ENCODE results near the gene TRABD2B. TPM values are rescaled to one million over a fixed set of nuclear protein-coding genes. Genes with fewer than 3 reads are reported as not detected.

Gene TRABD2B
- total RNA-seq, 1 donor from 2014 or later: under 0.01 TPM

DNA sequence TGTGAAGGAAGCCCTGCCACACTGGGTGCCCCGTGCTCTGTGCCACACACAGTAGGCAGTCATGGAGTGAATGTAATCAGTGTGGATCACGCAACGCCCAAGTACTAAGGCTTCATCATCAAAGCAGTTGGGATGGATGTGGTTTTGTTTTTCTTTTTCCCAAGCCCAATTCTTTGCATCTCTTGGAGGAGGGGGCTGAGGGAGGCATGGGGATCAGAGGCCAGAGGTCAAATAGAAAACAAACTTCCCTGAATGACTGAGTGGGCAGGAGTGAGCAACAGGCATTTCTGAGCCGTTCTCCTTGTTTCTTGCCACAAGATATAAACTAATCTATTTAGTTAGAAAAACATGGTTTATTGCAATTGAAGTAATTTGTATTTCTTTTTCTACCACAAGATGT is 85.3 kb downstream of the TRABD2B start:
- DNase-seq (ENCODE audit: low read depth in 2 of 2): no peak

DNA sequence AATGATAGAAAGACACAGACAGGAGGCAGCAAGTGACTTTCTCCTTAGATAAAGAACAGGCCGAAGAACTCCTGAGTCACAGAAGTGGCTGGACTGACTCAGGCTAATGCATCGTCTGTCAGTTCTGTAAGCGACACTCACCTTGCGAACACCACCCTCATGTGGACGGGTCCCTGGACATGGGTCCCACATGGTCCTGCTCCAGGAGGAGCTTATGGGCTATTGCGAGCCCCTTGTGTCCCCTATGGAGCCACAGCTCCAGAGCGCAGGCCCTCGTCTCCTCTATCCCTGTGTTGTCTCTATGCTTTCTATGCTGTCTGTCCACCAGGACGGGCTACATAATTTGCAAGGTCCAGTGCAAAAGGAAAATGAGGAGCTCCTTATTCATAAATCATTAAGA is 85.8 kb downstream of the TRABD2B start:
- no peak for DNase-seq (ENCODE audit: low read depth in 2 of 2)

DNA sequence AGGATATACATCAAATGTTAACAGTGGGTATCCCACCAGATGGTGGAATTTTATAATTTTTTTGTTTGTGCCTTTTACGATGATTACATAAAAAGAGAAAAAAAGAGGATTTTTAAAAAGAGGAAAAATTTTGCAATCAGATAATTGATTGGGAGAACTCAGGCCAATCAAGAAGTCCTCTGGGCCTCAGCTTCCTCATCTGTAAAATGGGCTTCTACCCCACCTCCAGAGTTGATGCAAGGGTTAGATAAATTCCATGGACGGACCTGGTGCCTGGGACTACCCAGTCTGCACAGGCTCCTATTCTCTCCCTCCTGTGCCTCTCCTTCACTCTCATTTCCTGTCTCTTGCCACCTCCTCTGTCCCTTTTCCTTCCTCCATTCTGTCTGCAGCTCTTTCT is 88.9 kb downstream of the TRABD2B start:
- DNase-seq (ENCODE audit: low read depth in 2 of 2): no peak

- no peak for DNase-seq (ENCODE audit: low read depth in 2 of 2)
Measured at GRCh38 chr1:47907177-47907528, 90.0 kb downstream of the TRABD2B start.

DNA sequence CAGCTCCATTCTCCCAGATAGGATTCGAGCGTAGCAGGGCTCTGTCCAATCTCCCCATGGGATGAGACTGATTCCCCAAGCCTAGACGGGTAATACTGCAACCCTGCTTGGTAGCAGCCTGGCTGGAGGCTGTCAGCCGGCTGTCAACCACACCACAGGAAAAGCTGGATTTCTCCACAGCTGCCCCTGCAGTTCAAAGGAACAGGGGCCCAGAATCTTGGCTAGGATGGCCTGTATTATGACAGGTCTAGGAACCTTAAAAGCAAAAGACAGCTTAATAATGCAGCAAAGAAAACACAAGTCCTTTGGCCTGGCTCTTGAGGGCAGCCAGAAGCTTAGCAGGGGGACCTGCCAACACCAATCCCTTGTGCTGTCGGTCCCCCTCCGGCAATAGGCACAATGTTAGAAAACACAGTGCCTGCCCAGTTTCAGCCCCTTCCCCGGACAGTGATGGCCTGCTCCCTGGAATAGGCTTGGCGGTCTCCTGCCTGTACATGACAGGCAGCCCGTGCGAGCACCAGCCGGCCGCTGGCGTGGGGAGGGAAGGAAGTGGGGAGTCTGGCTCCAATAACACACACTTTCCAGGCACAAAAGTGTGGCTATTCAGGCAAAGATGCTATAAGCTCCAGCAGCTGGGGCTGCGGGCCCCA is 90.5 kb downstream of the TRABD2B start:
- DNase-seq (ENCODE audit: low read depth in 2 of 2): peak in 1 of 2 donors; percentile 50

- peak; percentile 20 to 95 for DNase-seq (ENCODE audit: low read depth in 2 of 2)
Measured at GRCh38 chr1:47906009-47906432, 91.2 kb downstream of the TRABD2B start.

GRCh38 chr1:47903723-47904122 is 93.5 kb downstream of the TRABD2B start:
- no peak for DNase-seq (ENCODE audit: low read depth in 2 of 2)

- DNase-seq (ENCODE audit: low read depth in 2 of 2): no peak
Measured at GRCh38 chr1:47901001-47901575, 96.1 kb downstream of the TRABD2B start.

- DNase-seq (ENCODE audit: low read depth in 2 of 2): no peak
Measured at GRCh38 chr1:47898133-47898845, 98.9 kb downstream of the TRABD2B start.

- DNase-seq (ENCODE audit: low read depth in 2 of 2): no peak
Measured at GRCh38 chr1:47895279-47896125, 101.7 kb downstream of the TRABD2B start.

GRCh38 chr1:47894410-47895278 is 102.5 kb downstream of the TRABD2B start:
- peak in 1 of 2 donors; percentile 54 for DNase-seq (ENCODE audit: low read depth in 2 of 2)

DNA sequence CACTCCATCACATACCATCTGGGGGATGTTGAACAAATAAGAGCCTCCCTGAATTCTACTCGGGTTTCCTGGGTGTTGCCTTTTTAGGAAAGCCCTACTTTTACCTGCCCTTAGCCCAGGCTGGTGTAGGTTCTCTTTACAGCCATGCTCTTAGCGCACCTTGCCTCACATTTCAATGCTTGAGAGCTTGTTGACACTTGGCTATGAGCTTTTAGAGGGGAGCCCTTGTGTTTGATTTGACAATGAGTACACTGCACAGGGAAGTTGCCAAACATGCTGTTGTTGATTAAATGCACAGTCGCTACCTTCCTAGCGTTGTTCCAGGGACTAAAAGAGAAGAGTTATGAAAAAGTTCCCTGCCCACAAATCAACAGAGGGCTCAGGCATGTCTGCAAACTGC is 103.8 kb downstream of the TRABD2B start:
- no peak for DNase-seq (ENCODE audit: low read depth in 2 of 2)

- no peak for DNase-seq (ENCODE audit: low read depth in 2 of 2)
Measured at GRCh38 chr1:47890779-47891178, 106.4 kb downstream of the TRABD2B start.

DNA sequence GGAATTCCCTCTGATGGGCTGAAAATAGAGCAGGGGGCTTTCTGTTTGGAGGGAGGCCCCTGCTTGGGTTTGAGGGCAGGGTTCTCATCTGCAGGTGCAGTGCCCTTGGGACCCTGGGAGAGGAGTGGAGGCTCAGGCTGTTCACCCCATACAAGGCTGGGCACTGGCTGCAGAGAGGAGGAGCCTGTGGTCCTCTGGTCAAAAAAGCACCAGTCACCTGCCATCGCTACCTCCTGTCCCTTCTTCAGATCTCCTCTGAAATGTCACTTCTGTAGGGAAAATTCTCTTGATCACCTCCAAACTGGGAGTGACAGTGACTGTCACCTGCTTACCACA is 108.9 kb downstream of the TRABD2B start:
- no peak for DNase-seq (ENCODE audit: low read depth in 2 of 2)

- no peak for DNase-seq (ENCODE audit: low read depth in 2 of 2)
Measured at GRCh38 chr1:47887475-47888293, 109.5 kb downstream of the TRABD2B start.

- no peak for DNase-seq (ENCODE audit: low read depth in 2 of 2)
Measured at GRCh38 chr1:47887060-47887459, 110.1 kb downstream of the TRABD2B start.

- DNase-seq (ENCODE audit: low read depth in 2 of 2): no peak
Measured at GRCh38 chr1:47886141-47886540, 111.0 kb downstream of the TRABD2B start.

DNA sequence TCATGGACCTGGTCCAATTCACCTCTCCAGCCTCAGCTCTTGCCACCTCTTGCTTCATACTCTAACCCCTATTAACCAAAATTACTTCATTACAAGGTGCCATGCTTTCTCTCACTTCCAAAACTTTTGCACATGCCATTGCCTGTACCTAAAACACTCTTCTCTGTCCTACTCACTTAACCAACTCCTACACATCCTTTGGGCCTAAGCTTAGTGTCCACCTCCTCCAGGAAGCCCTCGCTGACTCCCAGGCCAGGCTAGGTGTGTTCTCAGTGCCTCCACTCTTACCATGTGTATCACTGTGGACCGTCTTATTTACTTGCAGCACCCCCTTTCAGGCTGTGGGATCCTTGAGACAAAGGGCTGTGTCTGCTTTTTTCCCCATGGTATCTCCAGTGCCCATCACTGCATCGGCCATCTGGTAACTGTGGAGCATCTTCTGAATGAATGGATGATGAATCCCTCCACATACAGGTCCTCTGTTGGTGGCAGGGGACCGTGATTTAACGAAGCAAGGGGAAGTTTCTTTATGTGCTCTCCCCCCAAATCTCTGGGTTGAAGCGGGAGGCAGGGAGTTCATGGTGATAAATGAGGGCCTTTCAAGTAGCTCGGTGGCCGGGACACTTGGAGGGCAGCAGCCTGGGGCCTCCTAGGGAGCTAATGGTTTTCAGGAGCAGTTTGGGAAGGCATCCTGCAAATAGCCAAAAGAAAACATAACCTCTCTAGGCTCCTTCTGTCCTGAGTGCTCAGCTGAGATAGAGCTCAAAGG is 111.9 kb downstream of the TRABD2B start:
- no peak for DNase-seq (ENCODE audit: low read depth in 2 of 2)

- no peak for DNase-seq (ENCODE audit: low read depth in 2 of 2)
Measured at GRCh38 chr1:47883963-47884362, 113.2 kb downstream of the TRABD2B start.

Measured in dermis microvascular lymphatic vessel endothelial cell (primary cell).